H9 (cell line): Measurements from ENCODE around the gene TIPRL. TPM values are rescaled to one million over a fixed set of nuclear protein-coding genes. Genes with fewer than 3 reads are reported as not detected.

ENCODE experiments used
- DNase-seq: peaks from one replicate; pipeline ENCODE4 v3.0.0-alpha.2; 2017
- H2AFZ ChIP-seq: one replicate; pipeline ENCODE4 v1.6.1; 2013; ENCODE audit warnings: mild to moderate bottlenecking, low read length, control low read depth, moderate library complexity
- H2AK5ac ChIP-seq: 2 replicates; pipeline ENCODE4 v1.6.1; 2013; ENCODE audit warnings: low read length, control low read depth, mixed read lengths; ENCODE audit not compliant: insufficient read length
- H2BK120ac ChIP-seq: one replicate; pipeline ENCODE4 v1.6.1; 2013; ENCODE audit warnings: low read depth, mild to moderate bottlenecking, low read length, control low read depth, inconsistent platforms; ENCODE audit not compliant: poor library complexity, severe bottlenecking
- H2BK12ac ChIP-seq: 2 replicates; pipeline ENCODE4 v1.6.1; 2013; ENCODE audit warnings: low read length, control low read depth, mixed read lengths, low read depth; ENCODE audit not compliant: insufficient read length
- H2BK15ac ChIP-seq: 2 replicates; pipeline ENCODE4 v1.6.1; 2013; ENCODE audit warnings: low read depth, low read length, control low read depth
- H2BK20ac ChIP-seq: one replicate; pipeline ENCODE4 v1.6.1; 2013; ENCODE audit warnings: low read depth, mild to moderate bottlenecking, low read length, control low read depth, inconsistent platforms; ENCODE audit not compliant: poor library complexity, severe bottlenecking
- H2BK5ac ChIP-seq: 2 replicates; pipeline ENCODE4 v1.6.1; 2013; ENCODE audit warnings: low read length, control low read depth, mixed read lengths; ENCODE audit not compliant: insufficient read length
- H3K14ac ChIP-seq: 2 replicates; pipeline ENCODE4 v1.6.1; 2013; ENCODE audit warnings: low read length, control low read depth; ENCODE audit not compliant: insufficient read depth
- H3K18ac ChIP-seq: 2 replicates; pipeline ENCODE4 v1.6.1; 2013; ENCODE audit warnings: low read depth, mild to moderate bottlenecking, mixed read lengths, low read length, control low read depth; ENCODE audit not compliant: insufficient read length
- H3K23ac ChIP-seq: 2 replicates; pipeline ENCODE4 v1.6.1; 2013; ENCODE audit warnings: low read length, control low read depth, mixed read lengths, low read depth; ENCODE audit not compliant: insufficient read length
- H3K23me2 ChIP-seq: 2 replicates; pipeline ENCODE4 v1.6.1; 2013; ENCODE audit warnings: low read depth, mild to moderate bottlenecking, mixed read lengths, low read length, control low read depth; ENCODE audit not compliant: insufficient read length, poor library complexity, severe bottlenecking
- H3K27ac ChIP-seq: 2 replicates; pipeline ENCODE4 v1.5.1; 2013; ENCODE audit warnings: low read length, control low read depth, mixed read lengths, low read depth; ENCODE audit not compliant: insufficient read length
- H3K27me3 ChIP-seq: 2 replicates; pipeline ENCODE4 v1.6.1; 2013; ENCODE audit warnings: low read length, control low read depth, inconsistent platforms; ENCODE audit not compliant: insufficient read depth
- H3K4ac ChIP-seq: 2 replicates; pipeline ENCODE4 v1.6.1; 2013; ENCODE audit warnings: low read depth, mild to moderate bottlenecking, control low read depth, inconsistent platforms, low read length, moderate library complexity
- H3K4me1 ChIP-seq: 2 replicates; pipeline ENCODE4 v1.6.1; 2013; ENCODE audit warnings: low read length, control low read depth, inconsistent platforms; ENCODE audit not compliant: insufficient read depth
- H3K4me2 ChIP-seq: 2 replicates; pipeline ENCODE4 v1.6.1; 2013; ENCODE audit warnings: low read length, control low read depth, mixed read lengths; ENCODE audit not compliant: insufficient read length, insufficient read depth
- H3K56ac ChIP-seq: 2 replicates; pipeline ENCODE4 v1.6.1; 2013; ENCODE audit warnings: low read depth, mild to moderate bottlenecking, mixed read lengths, low read length, control low read depth; ENCODE audit not compliant: insufficient read length
- H3K79me1 ChIP-seq: 2 replicates; pipeline ENCODE4 v1.6.1; 2013; ENCODE audit warnings: low read depth, mild to moderate bottlenecking, moderate library complexity, low read length, control low read depth, inconsistent platforms; ENCODE audit not compliant: insufficient read depth, poor library complexity, severe bottlenecking
- H3K79me2 ChIP-seq: 2 replicates; pipeline ENCODE4 v1.6.1; 2013; ENCODE audit warnings: low read length, control low read depth, inconsistent platforms; ENCODE audit not compliant: insufficient read depth
- H3K9ac ChIP-seq: 2 replicates; pipeline ENCODE4 v1.6.1; 2013; ENCODE audit warnings: low read length, control low read depth, mixed read lengths; ENCODE audit not compliant: insufficient read length; ENCODE audit errors: extremely low read depth
- H3K9me3 ChIP-seq: one replicate; pipeline ENCODE4 v1.6.1; 2013; ENCODE audit warnings: low read depth, low read length, inconsistent platforms; ENCODE audit not compliant: control insufficient read depth
- H3T11ph ChIP-seq: one replicate; pipeline ENCODE4 v1.6.1; 2013; ENCODE audit warnings: mild to moderate bottlenecking, low read length, control low read depth, inconsistent platforms
- H4K20me1 ChIP-seq: one replicate; pipeline ENCODE4 v1.6.1; 2013; ENCODE audit not compliant: control insufficient read depth, insufficient read length, insufficient read depth
- H4K5ac ChIP-seq: 2 replicates; pipeline ENCODE4 v1.6.1; 2013; ENCODE audit warnings: low read depth, mild to moderate bottlenecking, mixed read lengths, low read length, control low read depth; ENCODE audit not compliant: insufficient read length
- H4K8ac ChIP-seq: replicated peaks from 2 replicates; pipeline ENCODE4 v1.6.1; 2013; ENCODE audit warnings: low read length, control low read depth, mixed read lengths, low read depth; ENCODE audit not compliant: insufficient read length
- H4K91ac ChIP-seq: 2 replicates; pipeline ENCODE4 v1.6.1; 2013; ENCODE audit warnings: low read depth, mild to moderate bottlenecking, moderate library complexity, mixed read lengths, low read length, control low read depth; ENCODE audit not compliant: insufficient read length
- H3K27ac Mint-ChIP-seq, 3 experiments: 2 replicates in 2 of 3; 3 replicates in 1 of 3; pipeline ENCODE4 v1.8.0; 2020 to 2021; ENCODE audit warnings: mixed read lengths in 3 of 3, mild to moderate bottlenecking in 1 of 3, moderate library complexity in 1 of 3
- H3K27me3 Mint-ChIP-seq: 2 replicates; pipeline ENCODE4 v1.8.0; 2021; ENCODE audit warnings: low read depth, mild to moderate bottlenecking, moderate library complexity, mixed read lengths
- H3K36me3 Mint-ChIP-seq, 3 experiments: 2 replicates in 2 of 3; 3 replicates in 1 of 3; pipeline ENCODE4 v1.8.0; 2020 to 2021; ENCODE audit warnings: low read depth in 3 of 3, mixed read lengths in 3 of 3; ENCODE audit not compliant: insufficient read depth in 1 of 3
- H3K4me1 Mint-ChIP-seq, 2 experiments: 2 replicates each; pipeline ENCODE4 v1.8.0; 2020; ENCODE audit warnings: mixed read lengths in 2 of 2
- H3K4me3 Mint-ChIP-seq, 2 experiments: 2 replicates in 1 of 2; 3 replicates in 1 of 2; pipeline ENCODE4 v1.8.0; 2020 to 2021; ENCODE audit warnings: mild to moderate bottlenecking in 2 of 2, mixed read lengths in 2 of 2, moderate library complexity in 1 of 2
- H3K9me3 Mint-ChIP-seq, 2 experiments: 2 replicates in 1 of 2; 3 replicates in 1 of 2; pipeline ENCODE4 v1.8.0; 2020; ENCODE audit warnings: mild to moderate bottlenecking in 2 of 2, mixed read lengths in 2 of 2, moderate library complexity in 1 of 2
- CTCF ChIP-seq: fragments of 200-600 bp; sonication (generic); conservative IDR thresholded peaks from 3 replicates; pipeline ENCODE4 v1.8.0; 2021; ENCODE audit warnings: antibody characterized with exemption, mild to moderate bottlenecking
- total RNA-seq: library from RNA; stranded (reverse); gene quantifications from 2 replicates; pipeline ENCODE4 v1.2.1, GENCODE V29; 2021

TIPRL gene
- total RNA-seq, 1 experiment from 2014 or later: 24.4 TPM

DNA sequence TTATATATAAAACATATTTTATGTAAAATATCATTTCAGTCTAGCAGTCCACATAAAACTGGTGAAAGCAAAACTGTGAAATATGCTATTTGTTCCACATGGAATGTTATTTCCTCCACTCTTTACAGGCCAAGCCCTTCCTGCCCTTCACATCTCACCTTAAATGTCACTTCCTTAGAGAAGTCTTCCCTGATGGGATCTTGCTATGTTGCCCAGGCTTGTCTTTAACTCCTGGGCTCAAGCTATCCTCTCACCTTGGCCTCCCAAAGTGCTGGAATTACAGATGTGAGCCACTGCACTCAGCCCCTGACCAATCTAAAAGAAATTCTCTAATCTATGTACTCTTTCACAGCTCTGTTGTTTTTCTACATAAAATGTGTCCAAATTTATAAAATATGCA is 39.7 kb upstream of the TIPRL start:
- Histone ChIP-seq H2BK20ac (no peak overlapping the region), H3T11ph (no peak overlapping the region), H3K4ac (no peak overlapping the region), H2AFZ (no peak overlapping the region), H4K8ac (no peak overlapping the region), H3K79me1 (no peaks in the 10 kb centered on the region), H3K4me2 (no peak overlapping the region), H3K4me1 (peaks cover 1% of the 10 kb centered on the region; the same call in 1 of the 2 replicates), H2BK120ac (no peak overlapping the region), H2BK12ac (no peak overlapping the region), H3K14ac (no peak overlapping the region), H2BK15ac (no peak overlapping the region), H4K91ac (no peak overlapping the region), H2BK5ac (no peak overlapping the region), H3K23ac (no peak overlapping the region), H3K18ac (no peak overlapping the region), H3K27me3 (peaks cover 2% of the 10 kb centered on the region; the same call in 1 of the 2 replicates), H3K9me3 (no peaks in the 10 kb centered on the region), H2AK5ac (no peak overlapping the region), H3K9ac (no peak overlapping the region), H3K79me2 (no peaks in the 10 kb centered on the region), H3K56ac (no peak overlapping the region), H4K5ac (no peak overlapping the region), H4K20me1 (no peaks in the 10 kb centered on the region), H3K27ac (no peak overlapping the region), H3K23me2 (peaks cover 15% of the 10 kb centered on the region)
- H3K4me1 Mint-ChIP-seq: peaks cover 23 to 25% of the 10 kb centered on the region in 2 experiments
- no peak for TF ChIP-seq CTCF
- peak overlapping the region in 1 of 2 experiments; percentile 53; a peak in 1 of 5 replicates for H3K4me3 Mint-ChIP-seq
- H3K36me3 Mint-ChIP-seq: peaks cover 2 to 8% (median 5%) of the 10 kb centered on the region in 3 experiments; a peak in 3 of 7 replicates
- no peak overlapping the region for H3K27ac Mint-ChIP-seq
- H3K27me3 Mint-ChIP-seq: peaks cover 39% of the 10 kb centered on the region
- DNase-seq: no peak
- no peaks in the 10 kb centered on the region; a peak in 2 of 5 replicates for H3K9me3 Mint-ChIP-seq
